ENCODE measurements around the gene FOXO3.
"Not testable (repeated sequence)": the region's sequence is repeated elsewhere in the genome, so short reads cannot be mapped to it uniquely, and the experiment has no call there.

The FOXO3 gene

GRCh38 chr6:108651340-108652227, 90.9 kb downstream of the FOXO3 start:
- Mint-ChIP-seq H3K36me3 (ENCODE audit: low read depth) (no peaks in the 10 kb centered on the region), H3K4me1 (ENCODE audit: low read depth) (peaks cover 78% of the 10 kb centered on the region), H3K27me3 (no peaks in the 10 kb centered on the region), H3K27ac (no peak overlapping the region), H3K9me3 (no peaks in the 10 kb centered on the region), H3K4me3 (no peak overlapping the region)
- intact Hi-C loops (cut with micrococcal nuclease) = no loop called here

- H3K4me3 Mint-ChIP-seq = no peak overlapping the region
- intact Hi-C loops (cut with micrococcal nuclease) = no loop called here
- no peaks in the 10 kb centered on the region for H3K9me3 Mint-ChIP-seq
- H3K27ac Mint-ChIP-seq = no peak overlapping the region
- H3K4me1 Mint-ChIP-seq (ENCODE audit: low read depth) = peaks cover 70% of the 10 kb centered on the region
- H3K36me3 Mint-ChIP-seq (ENCODE audit: low read depth) = no peaks in the 10 kb centered on the region
- H3K27me3 Mint-ChIP-seq = no peaks in the 10 kb centered on the region
Observed at GRCh38 chr6:108652375-108652774, 91.7 kb downstream of the FOXO3 start.

GRCh38 chr6:108653949-108654348, 93.2 kb downstream of the FOXO3 start:
- intact Hi-C loops (cut with micrococcal nuclease) = no loop called here
- no peak overlapping the region for H3K27ac Mint-ChIP-seq
- no peaks in the 10 kb centered on the region for H3K36me3 Mint-ChIP-seq (ENCODE audit: low read depth)
- peaks cover 59% of the 10 kb centered on the region for H3K4me1 Mint-ChIP-seq (ENCODE audit: low read depth)
- no peaks in the 10 kb centered on the region for H3K9me3 Mint-ChIP-seq
- no peaks in the 10 kb centered on the region for H3K27me3 Mint-ChIP-seq
- H3K4me3 Mint-ChIP-seq = no peak overlapping the region

DNA sequence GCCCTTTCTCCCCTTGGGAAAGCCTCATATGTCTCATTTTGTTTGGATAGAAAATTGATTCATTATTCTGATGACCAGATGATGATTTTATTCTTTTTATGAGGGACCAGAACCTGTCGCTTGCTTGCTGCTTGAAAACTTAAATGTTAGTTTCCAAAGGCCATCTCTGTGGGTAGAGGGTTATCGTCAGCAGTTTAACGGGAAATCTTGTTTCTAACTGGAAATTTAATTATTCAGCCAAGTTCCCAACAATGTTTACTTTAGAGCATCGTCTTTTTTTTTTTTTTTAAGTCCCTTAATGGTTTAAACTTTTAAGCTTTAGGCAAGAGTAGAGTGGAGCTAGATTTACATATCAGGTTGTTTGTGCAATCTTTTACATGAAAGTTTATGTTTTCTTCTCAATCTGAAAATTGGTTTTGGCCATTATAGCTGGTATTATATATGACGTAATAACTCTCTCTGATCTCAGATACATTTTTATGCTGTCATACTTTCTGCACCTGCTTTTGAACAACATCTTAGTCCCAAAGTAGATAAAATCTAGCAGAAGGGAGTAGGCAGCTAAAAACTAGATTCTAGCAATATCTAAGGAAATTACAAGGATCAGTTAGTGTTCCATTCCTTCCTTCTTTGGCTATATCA, 93.9 kb downstream of the FOXO3 start:
- Mint-ChIP-seq H3K9me3 (no peaks in the 10 kb centered on the region), H3K4me3 (no peak overlapping the region), H3K36me3 (ENCODE audit: low read depth) (no peaks in the 10 kb centered on the region), H3K27me3 (no peaks in the 10 kb centered on the region), H3K27ac (no peak overlapping the region), H3K4me1 (ENCODE audit: low read depth) (peaks cover 52% of the 10 kb centered on the region)
- intact Hi-C loops (cut with micrococcal nuclease) = no loop called here

DNA sequence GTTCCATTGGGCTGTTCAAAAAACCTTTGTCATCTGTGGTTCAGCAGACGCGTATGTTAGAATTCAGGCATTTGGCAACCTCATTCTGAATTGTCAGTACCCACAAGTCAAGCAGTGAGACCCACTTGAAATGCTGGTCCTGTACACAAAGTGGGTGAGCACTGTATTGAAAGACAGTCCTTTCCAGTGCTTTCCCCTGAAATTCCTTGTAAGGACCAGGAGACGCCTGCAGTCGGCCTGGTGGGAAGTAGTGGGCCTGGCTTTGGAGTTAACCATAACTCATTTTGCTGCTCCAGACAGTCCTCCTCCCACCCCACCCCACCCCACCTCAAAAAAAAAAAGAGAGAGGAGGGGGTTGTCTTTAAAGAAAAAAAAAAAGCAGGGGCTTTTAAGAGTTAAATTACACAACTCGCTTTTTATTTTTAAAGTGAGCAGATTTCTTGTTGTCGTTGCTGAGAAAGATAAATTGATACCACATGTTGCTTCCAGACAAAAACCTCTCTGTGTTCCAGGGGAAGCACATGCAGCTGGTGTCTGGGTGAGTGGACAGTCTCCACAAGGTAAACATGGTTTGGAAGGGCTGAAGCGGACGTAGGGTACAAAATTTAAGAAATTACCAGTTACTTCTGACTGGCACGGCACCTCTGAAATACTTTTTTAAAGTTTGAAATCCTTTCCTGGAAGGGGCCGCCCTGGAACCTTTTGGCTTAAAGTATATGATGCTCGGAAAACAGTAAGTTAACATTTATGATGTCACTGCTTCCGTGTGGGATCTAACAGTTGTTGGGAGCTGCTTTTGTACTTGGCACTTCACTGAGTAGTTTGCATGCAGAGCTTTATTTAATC, 95.3 kb downstream of the FOXO3 start:
- Mint-ChIP-seq H3K36me3 (ENCODE audit: low read depth) (no peaks in the 10 kb centered on the region), H3K9me3 (no peaks in the 10 kb centered on the region), H3K4me1 (ENCODE audit: low read depth) (peaks cover 38% of the 10 kb centered on the region), H3K27ac (no peak overlapping the region), H3K4me3 (no peak overlapping the region), H3K27me3 (no peaks in the 10 kb centered on the region)
- intact Hi-C loops (cut with micrococcal nuclease) = no loop called here

DNA sequence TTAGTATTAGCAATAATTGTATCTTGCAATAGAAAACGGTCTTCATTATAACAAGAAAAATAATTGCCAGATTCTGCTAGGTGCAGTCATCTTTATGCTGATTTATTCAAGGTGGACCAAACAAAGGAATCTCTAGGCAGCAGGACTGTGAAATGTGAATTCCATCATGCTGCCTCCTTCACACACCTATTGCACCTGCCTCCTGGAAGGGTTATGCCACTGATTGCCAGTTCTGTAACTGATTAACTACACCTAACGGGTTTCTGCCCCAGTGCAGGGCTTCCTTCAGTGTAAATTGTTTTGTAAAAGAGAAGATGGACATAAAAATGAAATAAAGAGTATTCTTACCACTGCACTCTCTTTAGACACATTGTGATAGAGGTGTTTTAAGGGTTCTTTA, 96.1 kb downstream of the FOXO3 start:
- peaks cover 34% of the 10 kb centered on the region for H3K4me1 Mint-ChIP-seq (ENCODE audit: low read depth)
- H3K9me3 Mint-ChIP-seq = no peaks in the 10 kb centered on the region
- H3K27ac Mint-ChIP-seq = no peak overlapping the region

DNA sequence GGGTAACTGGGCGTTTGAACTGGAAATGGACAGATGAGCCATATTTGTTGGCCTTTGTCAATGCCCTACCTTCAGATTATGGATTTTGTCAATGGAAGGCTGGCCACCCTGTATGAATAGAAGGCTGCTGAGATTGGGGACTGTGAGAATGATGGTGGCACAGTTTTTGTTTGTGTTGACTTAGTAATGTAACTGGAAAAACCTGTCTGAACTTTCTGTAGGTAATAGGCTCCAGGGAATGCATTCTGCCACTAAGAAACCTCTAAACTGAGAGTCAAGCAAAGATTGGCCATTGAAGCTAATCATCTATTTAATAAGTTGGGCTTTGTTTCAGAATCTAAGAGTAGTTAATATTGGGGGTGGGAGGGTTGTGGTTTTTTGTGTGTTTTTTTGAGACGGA, 97.5 kb downstream of the FOXO3 start:
- Mint-ChIP-seq H3K27me3 (no peaks in the 10 kb centered on the region), H3K27ac (no peak overlapping the region), H3K4me3 (no peak overlapping the region), H3K9me3 (no peaks in the 10 kb centered on the region), H3K4me1 (ENCODE audit: low read depth) (peaks cover 28% of the 10 kb centered on the region), H3K36me3 (ENCODE audit: low read depth) (peaks cover 2% of the 10 kb centered on the region)
- intact Hi-C loops (cut with micrococcal nuclease) = no loop called here

More for the DNA sequence above, 96.1 kb downstream of the FOXO3 start:
- Mint-ChIP-seq H3K36me3 (ENCODE audit: low read depth) (no peaks in the 10 kb centered on the region), H3K27me3 (no peaks in the 10 kb centered on the region), H3K4me3 (no peak overlapping the region)
- intact Hi-C loops (cut with micrococcal nuclease) = no loop called here

- H3K4me3 Mint-ChIP-seq; H3K27me3 Mint-ChIP-seq; H3K36me3 Mint-ChIP-seq (ENCODE audit: low read depth); H3K27ac Mint-ChIP-seq; intact Hi-C loops (cut with micrococcal nuclease); H3K9me3 Mint-ChIP-seq: not testable (repeated sequence)
- peaks cover 22% of the 10 kb centered on the region for H3K4me1 Mint-ChIP-seq (ENCODE audit: low read depth)
Observed at GRCh38 chr6:108658785-108659184, 98.1 kb downstream of the FOXO3 start.

DNA sequence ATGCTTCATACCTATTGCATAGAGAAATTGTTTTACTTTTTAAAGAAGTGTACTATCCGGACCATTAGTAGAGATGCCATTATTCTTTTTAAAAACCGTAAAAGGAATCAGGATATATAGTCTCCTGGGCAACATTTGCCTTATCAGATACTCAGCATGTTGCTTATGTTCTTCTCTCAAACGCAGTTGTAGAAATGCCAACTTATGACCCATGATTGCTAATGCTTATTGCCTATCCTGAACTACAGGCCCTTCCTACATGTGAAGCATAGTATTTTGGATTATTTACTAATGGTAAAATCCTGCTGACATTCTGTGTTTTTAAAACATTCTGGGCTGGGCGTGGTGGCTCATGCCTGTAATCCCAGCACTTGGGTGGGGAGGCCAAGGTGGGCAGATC, 99.5 kb downstream of the FOXO3 start:
- Mint-ChIP-seq H3K27me3 (no peaks in the 10 kb centered on the region), H3K4me1 (ENCODE audit: low read depth) (peaks cover 11% of the 10 kb centered on the region), H3K4me3 (no peak overlapping the region), H3K9me3 (no peaks in the 10 kb centered on the region), H3K27ac (no peak overlapping the region), H3K36me3 (ENCODE audit: low read depth) (peaks cover 21% of the 10 kb centered on the region)
- intact Hi-C loops (cut with micrococcal nuclease) = no loop called here

DNA sequence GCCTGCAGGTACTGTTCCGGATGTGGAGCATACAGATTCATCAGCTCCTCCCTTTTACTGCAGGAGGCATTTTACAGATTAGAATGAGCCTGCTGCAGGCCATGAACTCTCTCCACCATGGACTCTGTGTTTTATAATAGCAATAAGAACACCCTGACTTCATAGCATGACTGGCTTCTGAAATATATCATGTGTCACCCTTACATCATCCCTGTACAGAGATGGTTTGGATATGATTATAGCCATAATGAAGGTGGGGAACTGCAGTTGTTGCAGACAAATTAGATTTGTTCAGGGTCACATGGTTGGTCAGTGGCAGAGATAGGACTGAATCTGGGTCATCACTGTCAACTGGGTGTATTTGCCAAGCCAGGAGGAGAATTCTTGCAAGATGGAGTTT, 100.7 kb downstream of the FOXO3 start:
- no peak overlapping the region for H3K27ac Mint-ChIP-seq
- H3K27me3 Mint-ChIP-seq = no peaks in the 10 kb centered on the region
- H3K36me3 Mint-ChIP-seq (ENCODE audit: low read depth) = peaks cover 29% of the 10 kb centered on the region
- H3K4me3 Mint-ChIP-seq = no peak overlapping the region
- intact Hi-C loops (cut with micrococcal nuclease) = no loop called here
- no peaks in the 10 kb centered on the region for H3K9me3 Mint-ChIP-seq
- peaks cover 10% of the 10 kb centered on the region for H3K4me1 Mint-ChIP-seq (ENCODE audit: low read depth)

DNA sequence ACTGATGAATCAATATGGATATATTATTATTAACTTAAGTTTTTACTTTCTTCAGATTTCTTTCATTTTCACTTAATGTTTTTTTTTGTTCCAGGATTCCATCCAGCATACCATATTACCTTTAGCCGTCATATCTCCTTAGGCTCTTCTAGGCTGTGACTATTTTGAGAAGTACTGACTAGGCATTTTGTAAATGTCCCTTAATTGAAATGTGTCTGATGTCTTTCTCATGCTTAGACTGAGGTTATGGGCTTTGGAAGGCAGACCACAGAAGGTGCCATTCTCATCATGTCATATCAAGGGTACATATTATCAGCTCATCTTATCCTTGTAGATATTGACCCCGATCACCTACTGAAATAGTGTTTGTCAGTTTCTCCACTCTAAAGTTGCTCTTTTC, 101.3 kb downstream of the FOXO3 start:
- H3K4me1 Mint-ChIP-seq (ENCODE audit: low read depth) = peaks cover 10% of the 10 kb centered on the region
- intact Hi-C loops (cut with micrococcal nuclease) = no loop called here
- H3K36me3 Mint-ChIP-seq (ENCODE audit: low read depth) = peaks cover 29% of the 10 kb centered on the region
- H3K4me3 Mint-ChIP-seq = no peak overlapping the region
- no peak overlapping the region for H3K27ac Mint-ChIP-seq
- H3K9me3 Mint-ChIP-seq = no peaks in the 10 kb centered on the region
- no peaks in the 10 kb centered on the region for H3K27me3 Mint-ChIP-seq

- peaks cover 10% of the 10 kb centered on the region for H3K4me1 Mint-ChIP-seq (ENCODE audit: low read depth)
- no peaks in the 10 kb centered on the region for H3K9me3 Mint-ChIP-seq
- no peak overlapping the region for H3K4me3 Mint-ChIP-seq
- H3K27ac Mint-ChIP-seq = no peak overlapping the region
- peaks cover 29% of the 10 kb centered on the region for H3K36me3 Mint-ChIP-seq (ENCODE audit: low read depth)
- intact Hi-C loops (cut with micrococcal nuclease) = no loop called here
- no peaks in the 10 kb centered on the region for H3K27me3 Mint-ChIP-seq
Observed at GRCh38 chr6:108662702-108663101, 102.0 kb downstream of the FOXO3 start.

GRCh38 chr6:108663494-108664064, 102.9 kb downstream of the FOXO3 start:
- peaks cover 10% of the 10 kb centered on the region for H3K4me1 Mint-ChIP-seq (ENCODE audit: low read depth)
- H3K27me3 Mint-ChIP-seq; H3K9me3 Mint-ChIP-seq; intact Hi-C loops (cut with micrococcal nuclease); H3K4me3 Mint-ChIP-seq; H3K27ac Mint-ChIP-seq: not testable (repeated sequence)
- peaks cover 37% of the 10 kb centered on the region for H3K36me3 Mint-ChIP-seq (ENCODE audit: low read depth)

Data from dendritic cell treated with granulocyte-macrophage colony-stimulating factor and Interleukin-4, amounts not matched to agents 40 ng/mL and 50 ng/mL, for 4 days (primary cell).